ENCODE data around the gene FAM13A.

The FAM13A gene

DNA sequence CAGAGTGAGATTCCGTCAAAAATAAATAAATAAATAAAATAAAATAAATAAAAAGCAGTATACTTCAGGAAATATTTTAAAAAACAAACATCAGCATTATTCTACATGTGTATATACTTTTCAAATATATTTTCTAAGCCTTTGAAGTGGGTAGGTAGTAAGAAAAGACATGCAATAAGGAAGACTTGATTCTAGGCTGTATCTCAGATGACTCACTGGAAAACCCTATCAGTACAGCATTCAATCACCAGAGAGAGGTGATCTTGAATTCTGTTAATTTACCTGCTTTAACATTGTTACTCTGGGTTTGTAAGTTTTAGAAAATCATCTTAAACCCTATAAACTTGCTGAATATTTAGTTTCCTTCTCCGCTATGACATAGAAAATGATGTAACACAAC is 252.8 kb downstream of the FAM13A start:
- DNase-seq = no peak

DNA sequence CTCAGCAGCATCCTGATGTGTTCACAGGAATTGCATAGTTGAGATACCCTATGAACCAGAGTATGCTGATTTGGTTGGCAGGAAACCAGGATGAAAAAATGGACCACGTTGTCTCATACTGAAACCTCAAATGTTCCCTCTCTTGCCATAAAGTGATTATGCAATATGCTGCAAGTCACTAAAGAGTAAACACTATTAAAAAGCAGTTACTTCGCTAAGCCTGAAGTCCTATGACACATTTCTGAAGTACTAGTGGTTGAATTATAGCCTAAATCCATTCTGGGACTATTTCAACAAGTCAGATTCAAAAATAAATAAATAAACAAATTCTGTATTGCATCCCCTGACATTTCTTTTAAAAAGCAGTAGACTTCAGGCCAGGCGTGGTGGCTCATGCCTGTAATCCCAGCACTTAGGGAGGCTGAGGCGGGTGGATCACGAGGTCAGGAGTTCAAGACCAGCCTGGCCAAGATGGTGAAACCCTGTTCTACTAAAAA is 253.3 kb downstream of the FAM13A start:
- peak in 1 of 2 donors; percentile 63 for DNase-seq

DNA sequence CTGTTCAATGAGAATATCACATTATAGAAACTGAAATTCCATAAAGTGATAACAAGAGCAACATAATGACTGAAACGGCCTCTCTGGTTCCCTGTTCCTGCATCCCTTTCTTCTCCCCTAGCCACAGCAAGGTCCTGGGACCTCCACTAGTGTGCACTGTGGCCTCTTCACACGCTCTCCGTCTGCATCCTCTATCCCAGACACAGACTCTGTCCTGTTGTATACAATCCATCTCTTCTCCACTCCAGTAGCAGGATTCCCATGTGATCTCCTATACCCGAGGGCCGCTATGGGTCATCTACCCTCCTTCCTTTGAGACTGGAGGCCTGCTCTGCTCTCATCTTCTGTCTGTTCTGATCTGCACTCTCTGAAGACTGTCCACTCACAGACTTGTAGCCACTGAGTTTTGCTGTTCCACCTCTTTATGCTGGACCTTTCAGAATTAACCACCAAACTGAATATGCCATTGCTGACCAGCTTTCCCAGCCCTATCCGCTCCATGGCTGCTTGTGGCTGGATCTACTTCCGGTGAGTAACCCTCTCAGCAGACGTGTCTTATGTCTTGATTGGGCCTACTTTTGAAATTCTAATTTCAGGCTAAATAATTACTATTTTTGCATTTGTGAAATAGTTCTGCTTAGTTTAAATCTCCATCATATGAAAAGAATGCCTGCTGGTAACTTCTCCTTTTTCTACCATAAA is 254.2 kb downstream of the FAM13A start:
- no peak for DNase-seq

DNA sequence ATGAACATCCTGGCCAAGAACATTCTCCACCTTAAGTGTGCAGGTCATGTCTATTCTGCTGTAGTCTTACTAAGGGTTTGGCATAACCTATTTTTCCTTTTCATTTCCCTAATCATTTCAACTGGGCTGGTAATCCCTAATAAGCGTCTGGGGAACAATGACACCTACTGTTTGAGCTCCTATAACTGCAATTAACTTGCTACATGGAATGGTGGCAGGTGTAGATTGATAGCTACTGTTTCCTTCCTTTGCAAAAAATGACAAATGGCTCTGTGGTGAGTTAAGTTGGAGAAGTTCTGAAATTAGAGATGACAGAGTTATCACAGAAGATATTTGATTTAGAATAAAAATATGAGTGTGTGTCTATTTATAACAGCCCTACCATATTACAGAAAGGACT is 254.8 kb downstream of the FAM13A start:
- no peak for DNase-seq

DNA sequence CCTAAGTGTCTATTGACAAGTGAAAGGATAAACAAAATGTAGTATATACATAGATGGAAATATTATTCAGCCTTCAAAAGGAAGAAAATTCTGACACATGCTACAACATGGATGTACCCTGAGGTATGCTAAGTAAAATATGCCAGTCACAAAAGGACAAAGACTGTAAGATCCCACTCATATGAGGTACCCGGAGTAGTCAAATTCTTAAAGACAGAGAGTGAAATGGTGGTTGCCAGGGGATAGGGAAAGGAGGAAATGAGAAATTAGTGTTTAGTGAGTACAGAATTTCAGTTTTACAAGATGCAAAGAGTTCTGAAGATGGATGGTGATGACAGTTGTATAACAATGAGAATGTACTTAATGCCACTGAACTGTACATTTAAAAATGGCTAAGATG is 257.1 kb downstream of the FAM13A start:
- no peak for DNase-seq

DNA sequence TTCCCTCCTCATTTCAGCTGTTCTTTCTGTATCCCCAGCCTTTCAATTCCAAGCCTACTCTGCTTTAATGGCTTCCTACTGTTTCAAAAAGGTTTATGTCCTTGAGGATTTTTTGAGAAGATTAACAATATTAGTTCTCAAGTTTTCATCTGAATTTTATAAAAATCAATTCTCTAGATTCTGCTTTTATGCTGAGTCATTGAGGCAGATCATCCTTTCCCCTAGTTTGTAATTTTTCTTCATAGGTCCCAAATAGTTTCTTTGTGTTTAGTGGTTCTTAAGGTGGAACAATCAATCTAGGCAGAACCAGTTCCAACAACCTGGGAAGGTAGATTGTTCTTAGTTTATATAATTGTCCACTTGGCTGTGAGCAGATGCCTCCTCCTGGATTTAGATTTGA is 259.3 kb downstream of the FAM13A start:
- no peak for DNase-seq

DNA sequence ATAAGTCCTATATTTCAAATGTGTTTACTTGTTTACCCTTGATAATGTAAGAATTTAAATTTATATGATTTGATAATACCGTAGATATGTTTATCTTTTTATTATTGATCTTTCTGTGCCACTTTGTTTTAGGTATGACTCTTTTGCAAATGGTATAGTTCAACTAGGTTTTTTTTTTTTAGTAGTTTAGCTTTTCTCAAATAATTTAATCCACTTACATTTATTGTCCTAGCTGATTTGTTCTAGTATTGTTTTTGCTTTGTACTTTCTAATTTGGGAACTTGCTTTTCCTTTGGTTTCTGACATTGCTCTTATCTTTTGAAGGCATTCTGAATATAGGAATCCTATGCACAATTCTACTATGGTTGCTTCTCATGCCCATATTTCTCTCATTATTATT is 260.4 kb downstream of the FAM13A start:
- DNase-seq = no peak

DNA sequence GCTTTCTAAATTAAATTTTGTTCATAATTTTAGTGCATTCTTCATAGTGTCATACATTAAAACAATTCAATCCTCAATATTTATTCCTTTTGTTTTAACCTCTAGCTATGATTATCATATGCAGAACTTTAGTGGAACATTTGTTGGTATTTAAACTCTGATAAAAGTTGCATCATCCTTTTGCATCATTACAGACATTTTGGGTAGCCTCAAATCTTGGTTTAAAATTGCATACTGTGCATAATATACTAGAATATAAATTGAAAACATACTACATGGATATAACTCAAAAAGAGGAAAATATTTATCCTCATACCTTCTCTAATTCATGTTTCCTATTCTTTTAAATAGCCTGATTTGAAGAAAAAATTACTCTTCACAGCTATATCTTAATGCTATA is 262.0 kb downstream of the FAM13A start:
- DNase-seq = no peak

DNA sequence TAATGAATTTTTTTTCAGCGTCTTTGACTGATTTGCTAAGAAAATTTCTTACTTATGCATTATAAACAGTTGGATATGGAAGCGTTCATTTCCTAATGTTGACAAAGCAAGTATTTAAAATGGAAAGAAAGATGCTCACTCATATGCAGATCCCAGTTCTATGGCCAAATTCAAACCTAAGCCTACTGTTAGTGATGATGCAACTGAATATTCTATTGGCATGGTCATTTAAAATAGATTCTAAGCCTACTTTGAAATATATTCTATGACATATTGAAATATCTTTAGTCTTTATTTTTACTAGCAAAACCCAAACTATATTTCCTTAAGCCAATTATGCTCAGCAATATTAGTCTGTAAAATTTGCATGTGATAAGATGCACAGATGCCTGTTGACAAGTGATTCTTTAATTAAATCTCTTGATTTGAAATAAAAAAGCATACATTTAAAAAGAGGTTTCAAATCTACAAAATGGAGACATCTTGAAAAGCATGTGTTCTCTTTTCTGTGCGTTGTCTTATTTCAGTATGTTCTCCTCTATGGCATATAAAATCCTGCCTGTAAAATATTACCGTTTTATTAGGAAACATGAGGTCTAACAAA is 262.8 kb downstream of the FAM13A start:
- DNase-seq = no peak

DNA sequence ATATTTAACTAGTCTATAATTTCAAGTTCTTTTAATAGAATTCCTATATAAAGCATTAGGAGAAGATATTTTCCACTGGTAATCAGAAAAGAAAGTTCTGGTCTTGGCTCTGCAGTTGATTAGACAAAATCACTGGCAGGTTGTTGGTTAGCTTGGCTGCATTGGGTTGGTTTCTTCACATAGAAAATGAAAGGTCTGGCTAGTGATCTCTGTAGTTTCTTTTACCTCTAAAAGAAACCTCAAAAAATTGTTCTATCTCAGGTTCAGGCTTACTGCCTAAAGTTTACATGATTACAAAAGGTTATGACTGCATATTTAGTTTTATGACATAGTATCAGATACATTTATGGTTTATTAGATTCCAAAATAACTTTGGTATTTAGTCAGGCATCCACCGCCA is 263.5 kb downstream of the FAM13A start:
- DNase-seq = no peak

DNA sequence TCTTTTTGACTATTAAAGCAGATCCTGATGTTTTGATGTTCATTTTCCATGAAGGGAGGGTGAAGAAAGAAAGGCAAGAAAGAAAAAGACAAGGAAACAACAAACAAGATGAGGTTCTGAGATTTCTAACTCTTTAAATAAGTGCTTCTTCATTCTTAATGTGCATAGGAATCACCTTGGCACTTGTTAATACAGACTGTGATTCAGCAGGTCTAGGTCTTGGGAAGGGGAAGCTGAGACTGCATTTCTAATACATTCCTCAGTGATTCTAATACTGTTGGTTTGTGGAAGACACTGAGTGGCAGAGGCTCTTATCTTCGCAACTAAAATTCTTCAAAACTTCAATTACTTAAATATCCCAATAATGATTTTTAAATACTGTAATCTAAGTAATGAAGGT is 264.2 kb downstream of the FAM13A start:
- no peak for DNase-seq

DNA sequence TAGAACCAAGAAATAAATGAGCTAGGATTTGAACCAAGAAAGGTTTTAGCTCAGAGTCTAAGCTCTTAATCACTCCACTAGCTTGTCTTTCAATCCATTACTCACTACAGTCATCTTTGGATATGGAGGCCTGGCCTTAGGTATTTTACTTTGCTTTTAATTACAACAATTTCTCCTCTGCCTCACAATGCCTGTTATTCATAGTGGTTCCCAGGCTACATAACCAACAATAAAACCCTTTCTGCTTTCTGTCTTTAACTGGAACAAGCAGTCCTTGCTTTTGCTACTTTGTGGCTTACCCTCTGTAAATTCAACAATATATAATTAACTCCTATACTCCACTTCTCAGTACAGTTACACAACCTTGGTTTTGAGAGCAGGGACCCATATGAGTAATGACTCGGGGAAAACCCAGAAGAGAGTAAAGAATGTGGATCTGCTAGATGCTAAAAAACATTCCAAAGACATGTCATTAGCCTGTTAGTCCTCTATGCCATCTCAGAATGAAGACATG is 264.7 kb downstream of the FAM13A start:
- no peak for DNase-seq

DNA sequence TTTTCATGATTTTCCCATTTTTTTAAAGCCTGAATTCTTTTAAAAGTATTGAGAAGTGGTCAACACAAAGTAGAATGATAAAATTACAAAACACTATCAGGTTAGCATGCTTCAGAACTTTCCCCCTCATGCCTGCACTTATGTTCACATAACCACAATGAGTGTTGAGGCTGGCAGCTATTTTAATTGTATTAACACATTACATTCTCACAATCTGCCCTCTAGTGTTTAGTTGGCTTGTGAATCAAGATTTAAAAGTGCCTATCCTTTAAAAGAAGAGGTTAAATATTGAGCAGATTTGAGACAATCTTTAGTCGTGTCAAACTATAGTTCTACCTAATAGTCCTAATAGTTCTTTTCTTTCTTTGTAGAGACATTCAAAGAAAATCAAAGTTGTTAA is 265.7 kb downstream of the FAM13A start:
- DNase-seq = no peak

DNA sequence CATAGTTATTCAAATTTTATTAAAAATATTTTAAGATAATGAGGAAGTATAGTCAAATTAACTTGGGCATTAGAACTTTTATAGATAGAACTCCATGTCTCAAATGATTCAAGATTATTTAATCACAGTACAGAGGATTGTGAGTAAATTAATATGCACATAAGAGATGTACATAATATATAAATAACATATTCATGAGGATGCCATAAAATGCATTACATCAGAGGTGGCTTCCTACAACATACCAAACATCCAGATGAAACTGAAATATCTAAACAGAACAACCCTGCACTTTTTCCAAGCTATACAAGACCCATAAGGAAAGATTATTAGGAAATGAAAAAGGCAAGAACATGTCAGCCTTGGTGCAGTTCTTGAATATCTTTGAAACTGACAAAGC is 268.1 kb downstream of the FAM13A start:
- DNase-seq = no peak

DNA sequence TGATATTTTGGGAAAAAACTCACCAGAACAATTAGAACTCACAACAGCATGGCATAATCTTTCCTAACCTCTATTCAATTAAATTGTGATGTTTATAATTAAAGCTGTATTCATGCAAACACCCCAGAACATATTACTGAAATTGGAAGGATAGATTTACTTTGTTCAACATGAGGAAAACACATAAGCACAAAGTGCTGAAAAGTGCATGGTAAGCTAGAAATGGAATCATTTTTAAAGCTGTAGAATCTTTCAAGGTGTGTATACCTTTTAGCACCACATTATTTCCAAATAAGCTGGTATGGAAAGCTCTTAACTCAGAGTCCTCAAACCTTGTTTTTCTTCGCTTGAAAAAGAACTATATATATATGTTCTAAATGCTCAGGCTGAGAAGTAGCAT is 268.6 kb downstream of the FAM13A start:
- DNase-seq = no peak

DNA sequence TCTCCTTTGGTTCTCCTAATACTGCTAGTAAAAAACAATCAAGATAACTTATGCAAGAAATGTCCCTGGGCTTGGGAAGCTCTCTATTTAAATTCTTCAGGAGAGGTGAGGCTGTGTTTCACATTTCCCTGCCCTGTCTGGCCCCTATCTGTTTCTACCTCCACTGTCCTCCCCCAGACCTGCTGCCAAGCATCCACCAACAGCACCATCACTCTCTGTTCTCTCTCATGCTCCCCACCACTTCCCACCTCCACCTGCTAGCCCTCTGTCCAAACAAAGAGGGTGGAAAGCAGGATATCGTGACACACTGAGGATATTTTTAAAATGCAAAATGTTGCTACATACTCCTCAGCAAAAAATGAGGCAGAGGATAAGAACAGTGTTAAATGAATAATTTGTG is 271.0 kb downstream of the FAM13A start:
- no peak for DNase-seq

DNA sequence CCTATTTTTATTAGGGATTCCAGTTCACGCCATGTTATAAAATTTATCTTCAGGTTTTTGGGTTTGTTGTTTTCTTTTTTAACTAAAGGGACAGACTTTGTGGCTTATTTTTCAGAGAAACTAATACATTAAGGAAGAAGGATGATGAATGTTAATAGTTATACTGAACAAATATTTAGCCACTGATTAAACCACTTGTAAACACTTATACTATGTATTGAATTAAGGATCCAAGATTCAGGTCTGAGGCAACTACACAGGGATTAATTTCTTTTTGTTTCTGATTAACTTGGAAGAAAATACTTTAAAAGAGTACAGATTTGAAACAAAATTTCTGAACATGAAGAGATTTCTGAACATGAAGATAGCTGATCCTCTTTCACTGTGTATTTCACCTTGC is 276.6 kb downstream of the FAM13A start:
- DNase-seq = no peak

DNA sequence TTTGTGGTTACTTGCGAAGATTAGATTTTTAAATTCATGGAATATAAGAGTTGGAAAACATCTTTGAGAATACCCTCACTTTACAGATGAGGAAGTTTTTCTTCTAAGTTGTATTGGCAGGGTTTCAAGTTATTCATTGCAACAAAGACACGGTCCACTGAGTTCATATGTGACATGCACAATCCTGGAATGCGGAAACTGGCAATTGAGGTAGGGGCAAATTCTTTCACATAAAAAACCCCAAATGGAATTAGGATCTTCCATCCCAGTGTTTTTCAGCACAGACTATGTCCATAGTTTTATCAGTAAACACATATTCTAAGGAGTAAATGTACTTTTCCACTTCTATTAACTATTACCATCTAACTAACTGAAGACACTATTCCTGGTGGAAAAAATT is 277.6 kb downstream of the FAM13A start:
- no peak for DNase-seq

DNA sequence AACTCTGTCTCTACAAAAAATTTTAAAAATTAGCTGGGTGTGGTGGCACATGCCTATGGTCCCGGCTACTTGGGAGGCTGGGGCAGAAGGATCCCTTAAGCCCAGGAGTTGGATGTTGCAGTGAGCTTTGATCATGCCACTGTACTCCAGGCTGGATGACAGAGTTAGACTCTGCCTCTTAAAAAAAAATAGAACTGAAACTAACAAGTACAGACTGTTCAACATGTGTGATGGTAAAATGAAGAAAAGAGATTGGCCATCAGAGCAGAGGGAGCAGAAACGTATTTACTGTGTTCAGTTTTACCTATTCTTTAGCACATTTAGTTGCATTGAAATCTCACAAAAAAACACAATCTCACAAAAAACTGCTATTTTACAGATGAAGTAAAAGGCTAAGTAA is 281.5 kb downstream of the FAM13A start:
- DNase-seq = no peak

DNA sequence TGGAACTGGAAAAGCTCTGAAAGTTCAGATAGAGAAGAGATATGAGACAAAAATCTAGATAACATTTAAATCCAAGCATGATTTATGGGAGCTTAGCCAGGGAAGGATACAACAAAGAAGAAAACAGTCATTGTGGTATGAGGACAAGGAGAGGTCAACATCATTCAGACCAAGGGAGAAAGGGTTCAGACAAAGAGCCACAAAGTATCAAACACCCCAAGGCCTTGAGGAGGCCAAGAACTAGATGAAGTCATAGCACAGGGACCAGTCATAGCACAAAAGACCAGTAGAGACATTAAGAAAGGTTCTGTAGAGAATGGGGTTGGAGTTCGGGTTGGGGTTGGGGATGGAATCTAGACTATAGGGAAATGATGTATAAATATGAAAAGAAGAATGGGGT is 282.0 kb downstream of the FAM13A start:
- no peak for DNase-seq

DNA sequence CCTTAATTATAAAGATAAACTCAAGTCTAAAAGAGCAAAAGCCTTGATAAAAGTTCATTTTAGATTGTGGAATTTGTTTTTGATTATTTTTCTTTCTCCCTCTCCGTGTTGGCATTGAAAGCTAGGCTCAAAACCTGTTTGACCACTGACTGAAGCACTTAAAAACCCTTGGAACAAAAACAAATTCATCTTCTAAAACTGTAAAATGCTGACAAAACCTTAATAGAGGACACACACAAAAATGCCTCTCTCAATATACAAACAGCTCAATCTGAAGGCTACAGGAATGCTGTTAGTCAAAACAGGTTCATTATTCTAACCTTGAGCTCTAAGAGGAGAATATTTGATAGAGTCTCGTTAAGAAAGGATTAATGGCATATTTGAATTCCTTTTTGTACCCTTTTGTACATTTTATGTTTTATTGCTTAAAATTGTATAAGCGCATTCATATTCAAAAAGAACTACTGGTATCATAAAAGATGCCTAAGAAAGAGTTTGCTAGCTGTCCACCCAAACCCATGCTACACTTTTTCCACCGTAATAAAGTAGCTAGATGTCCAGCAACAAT is 285.0 kb downstream of the FAM13A start:
- no peak for DNase-seq

DNA sequence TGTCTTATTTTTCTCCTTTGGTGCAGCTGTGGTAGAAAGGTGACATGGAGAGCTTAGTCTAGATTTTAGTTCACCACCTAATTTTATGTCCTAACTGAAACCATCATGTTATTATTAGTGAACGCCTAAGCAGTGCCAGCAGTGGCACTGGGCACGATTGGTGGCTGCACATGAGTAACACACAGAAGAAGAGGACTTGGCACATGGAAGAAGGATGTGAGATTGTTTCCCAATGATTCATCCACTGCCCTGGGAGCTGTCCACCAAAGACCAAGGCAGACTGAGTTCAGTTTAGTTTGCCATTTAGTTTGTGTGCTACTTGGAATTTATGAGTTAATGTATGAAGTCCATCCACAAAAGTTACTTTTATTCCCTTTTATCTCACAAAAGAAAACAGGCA is 291.3 kb downstream of the FAM13A start:
- no peak for DNase-seq

DNA sequence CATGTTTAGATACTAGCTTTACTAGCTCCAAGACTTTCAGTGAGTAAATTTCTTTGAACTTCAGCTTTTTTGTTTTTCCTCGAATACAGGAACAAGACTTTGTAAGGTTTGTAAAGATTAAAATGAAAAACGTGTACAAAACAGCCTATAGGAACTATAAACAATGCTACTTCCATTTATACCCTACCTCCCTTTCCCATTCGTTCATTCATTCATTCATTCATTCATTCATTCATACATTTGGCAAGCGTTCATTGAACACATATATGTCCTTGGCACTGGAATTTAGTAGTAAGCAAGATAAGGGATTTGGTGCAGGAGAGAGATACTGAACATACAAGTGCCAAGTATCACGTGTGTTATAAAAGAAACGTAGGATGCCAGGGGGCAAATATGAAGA is 293.9 kb downstream of the FAM13A start:
- no peak for DNase-seq

DNA sequence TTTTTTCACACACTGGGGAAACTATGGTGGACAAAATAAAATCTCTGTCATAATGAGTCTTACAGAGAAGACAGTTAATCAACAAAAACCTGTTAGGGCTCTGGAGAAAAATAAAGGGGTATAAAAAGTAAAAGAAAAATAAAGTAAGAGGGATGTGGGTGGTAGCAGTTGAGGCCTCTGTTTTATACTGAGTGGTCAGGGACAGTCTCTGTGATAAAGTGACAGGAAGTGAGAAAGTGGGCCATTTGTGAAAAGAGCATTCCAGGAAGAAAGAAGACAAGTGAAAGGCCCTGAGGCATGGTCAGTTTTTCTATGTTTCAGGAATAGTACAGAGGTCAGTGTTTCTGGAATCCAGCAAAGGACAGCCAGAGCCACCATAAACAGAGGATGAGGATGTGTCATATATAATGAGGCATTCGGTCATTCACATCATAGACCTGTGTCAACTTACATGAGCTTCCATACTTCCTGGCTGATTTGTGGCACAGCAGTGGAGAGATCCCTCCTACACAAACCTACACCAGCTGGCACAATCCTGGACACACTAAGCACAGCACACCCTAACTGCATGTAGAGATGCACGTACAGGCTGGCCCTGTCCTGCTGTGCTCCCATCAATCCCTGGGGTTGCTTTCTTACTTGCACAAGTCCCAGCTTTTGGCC is 295.0 kb downstream of the FAM13A start:
- DNase-seq = no peak

Measured in bone marrow (tissue), 2 donors.